GM20000 (cell line): ENCODE data around the gene VPS39.

ENCODE experiments used
- DNase-seq: peaks from one replicate; pipeline ENCODE4 v3.0.0; 2012; ENCODE audit warnings: low spot score
- TF ChIP-seq, protein P1 (sequence below): IDR thresholded peaks from 2 replicates; pipeline ENCODE4 v1.5.1; 2012; ENCODE audit warnings: mild to moderate bottlenecking, control low read depth; ENCODE audit errors: extremely low read depth, missing control alignments

The VPS39 gene

DNA sequence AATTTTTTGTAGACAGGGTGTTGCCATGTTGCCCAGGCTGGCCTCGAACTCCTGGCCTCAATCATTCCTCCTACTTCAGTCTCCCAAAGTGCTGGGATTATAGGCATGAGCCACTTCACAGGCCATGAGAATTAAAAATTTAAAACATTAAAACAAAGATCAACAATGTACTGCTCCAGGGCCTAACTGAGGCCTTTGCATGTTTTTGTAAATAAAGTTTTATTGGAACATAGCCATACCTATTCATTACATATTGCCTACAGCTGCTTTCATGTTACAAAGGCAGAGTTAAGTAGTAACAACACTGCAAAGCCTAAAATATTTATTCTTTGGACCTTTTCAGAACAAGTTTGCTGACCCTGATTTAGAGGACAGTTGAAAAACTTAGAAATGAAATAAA is 9.6 kb downstream of the VPS39 start:
- TF ChIP-seq, protein P1, sequence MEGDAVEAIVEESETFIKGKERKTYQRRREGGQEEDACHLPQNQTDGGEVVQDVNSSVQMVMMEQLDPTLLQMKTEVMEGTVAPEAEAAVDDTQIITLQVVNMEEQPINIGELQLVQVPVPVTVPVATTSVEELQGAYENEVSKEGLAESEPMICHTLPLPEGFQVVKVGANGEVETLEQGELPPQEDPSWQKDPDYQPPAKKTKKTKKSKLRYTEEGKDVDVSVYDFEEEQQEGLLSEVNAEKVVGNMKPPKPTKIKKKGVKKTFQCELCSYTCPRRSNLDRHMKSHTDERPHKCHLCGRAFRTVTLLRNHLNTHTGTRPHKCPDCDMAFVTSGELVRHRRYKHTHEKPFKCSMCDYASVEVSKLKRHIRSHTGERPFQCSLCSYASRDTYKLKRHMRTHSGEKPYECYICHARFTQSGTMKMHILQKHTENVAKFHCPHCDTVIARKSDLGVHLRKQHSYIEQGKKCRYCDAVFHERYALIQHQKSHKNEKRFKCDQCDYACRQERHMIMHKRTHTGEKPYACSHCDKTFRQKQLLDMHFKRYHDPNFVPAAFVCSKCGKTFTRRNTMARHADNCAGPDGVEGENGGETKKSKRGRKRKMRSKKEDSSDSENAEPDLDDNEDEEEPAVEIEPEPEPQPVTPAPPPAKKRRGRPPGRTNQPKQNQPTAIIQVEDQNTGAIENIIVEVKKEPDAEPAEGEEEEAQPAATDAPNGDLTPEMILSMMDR, result no peak
- no peak for DNase-seq

DNA sequence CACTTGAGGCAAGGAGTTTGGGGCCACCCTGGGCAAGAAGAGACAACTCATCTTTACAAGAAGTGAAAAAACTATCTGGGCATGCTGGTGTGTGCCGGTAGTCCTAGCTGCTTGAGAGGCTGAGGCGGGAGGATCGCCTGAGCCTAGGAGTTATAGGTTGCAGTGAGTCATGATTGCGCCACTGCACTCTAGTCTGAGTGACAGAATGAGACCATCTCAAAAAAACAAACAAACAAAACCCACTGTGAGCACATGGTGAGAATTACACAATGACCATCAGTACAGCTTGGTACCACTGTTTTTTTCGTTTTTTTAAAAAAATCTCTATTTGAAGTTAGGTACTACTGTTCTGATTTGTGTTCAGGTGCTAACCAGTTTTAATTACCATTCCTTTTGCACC is 13.6 kb downstream of the VPS39 start:
- no peak for DNase-seq
- TF ChIP-seq, protein P1, result no peak

DNA sequence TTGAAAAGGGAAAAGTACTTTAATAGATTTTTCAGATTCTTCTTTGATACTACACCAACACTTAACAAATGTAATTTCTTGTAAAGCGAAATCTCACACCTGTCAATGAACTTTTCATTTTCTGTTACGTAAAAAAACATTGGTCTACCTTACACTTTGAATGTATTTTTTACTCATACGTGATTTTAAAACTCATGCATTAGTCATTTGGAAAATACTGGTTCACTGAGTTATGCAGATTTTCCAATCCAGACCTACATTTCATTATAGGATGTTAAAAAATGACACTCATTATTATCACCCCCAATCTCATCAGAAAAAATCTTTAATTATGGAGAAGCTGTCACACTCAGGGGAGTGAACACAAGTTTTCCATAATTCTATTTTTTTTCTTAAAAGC is 14.7 kb downstream of the VPS39 start:
- DNase-seq, result no peak
- TF ChIP-seq, protein P1, result no peak

DNA sequence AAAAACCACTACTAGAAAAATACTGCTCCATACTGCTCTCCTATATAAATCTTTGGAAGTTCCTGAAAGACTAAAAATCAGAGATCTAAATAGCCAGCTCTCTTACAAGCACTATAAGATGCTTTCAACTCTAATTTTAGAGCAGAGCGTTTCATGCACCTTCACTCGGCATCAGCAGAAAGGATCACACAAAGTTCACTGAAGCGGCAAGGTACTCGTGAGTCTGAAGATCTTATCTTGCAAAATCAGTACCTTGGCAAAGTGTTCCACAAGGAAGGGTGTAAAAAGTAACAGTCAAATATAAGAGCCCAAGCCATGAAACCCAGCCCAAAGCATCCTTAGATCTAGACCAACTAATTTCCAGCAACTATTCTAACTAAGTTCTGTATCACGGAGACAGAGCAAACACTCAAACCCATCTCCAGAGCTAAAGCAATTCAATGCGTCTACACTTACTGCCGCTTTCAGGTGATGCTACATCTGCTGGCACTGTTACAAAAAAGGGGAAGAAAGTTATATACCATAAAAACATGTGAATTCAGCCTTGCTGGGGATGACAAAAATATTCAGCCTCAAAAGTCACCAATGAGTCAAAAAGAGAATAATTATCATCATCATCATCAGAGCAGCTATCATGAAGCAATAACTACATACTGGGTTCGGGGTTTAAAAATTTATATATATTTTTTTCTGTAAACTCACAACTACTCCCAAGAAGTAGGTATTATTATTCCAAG is 16.3 kb downstream of the VPS39 start:
- no peak for DNase-seq
- TF ChIP-seq, protein P1, result no peak

DNA sequence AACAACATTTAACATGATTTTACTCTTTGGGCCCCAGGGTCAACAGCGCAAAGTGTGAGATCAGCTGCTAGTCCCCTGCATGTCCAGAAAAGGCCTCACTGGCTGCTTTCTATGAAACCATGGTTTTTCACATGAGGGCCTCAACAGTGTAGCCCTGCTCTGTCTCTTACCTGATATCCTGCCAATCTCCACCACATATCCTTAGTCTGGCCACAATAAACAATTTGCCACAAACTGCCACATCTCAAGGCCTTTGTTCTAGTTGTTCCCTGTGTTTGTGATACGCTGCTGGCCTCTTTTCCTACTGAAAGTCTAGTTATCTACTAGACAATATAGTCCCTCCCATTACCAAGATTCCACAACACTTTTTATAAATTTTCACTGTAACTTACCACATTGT is 17.7 kb downstream of the VPS39 start:
- TF ChIP-seq, protein P1, result no peak
- DNase-seq, result no peak

DNA sequence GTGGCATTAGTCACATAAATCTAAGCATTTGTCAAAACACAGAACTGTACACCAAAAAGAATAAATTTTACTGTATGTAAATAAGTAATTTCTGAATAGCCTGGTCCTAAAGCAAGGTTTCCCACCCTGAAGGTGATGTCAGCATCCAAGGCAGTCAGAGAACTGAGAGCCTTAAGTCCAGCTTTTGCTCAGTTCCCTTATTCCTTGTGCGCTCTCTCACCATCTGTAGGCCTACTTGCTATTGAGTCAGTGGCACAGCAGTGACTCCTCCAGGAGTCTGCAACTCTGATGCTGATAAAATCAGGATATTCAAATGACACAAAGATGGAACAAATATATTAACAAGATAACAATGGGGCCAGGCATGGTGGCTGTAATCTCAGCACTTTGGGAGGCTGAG is 22.3 kb downstream of the VPS39 start:
- TF ChIP-seq, protein P1, result no peak
- DNase-seq, result no peak

DNA sequence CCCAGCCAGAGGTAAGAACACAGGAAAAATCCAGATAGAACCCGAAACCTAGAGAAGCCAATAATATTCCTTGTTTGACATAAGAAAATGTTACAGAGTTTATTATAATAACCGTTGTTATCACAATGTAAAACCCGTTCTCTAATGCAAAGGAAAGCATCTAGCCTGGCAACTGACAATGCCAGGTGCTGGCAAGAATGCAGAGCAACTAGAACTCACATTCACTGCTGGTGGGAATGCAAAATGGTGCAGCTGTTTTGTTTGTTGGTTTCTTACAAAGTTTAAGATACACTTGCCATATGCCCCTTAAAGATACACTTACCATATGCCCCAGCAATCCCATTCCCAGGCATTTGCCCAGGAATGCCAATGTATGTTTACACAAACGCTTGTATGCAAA is 23.4 kb downstream of the VPS39 start:
- TF ChIP-seq, protein P1, result no peak
- no peak for DNase-seq
